Measurements from ENCODE around the gene PARD3B.

GRCh38 chr2:205280596-205281236 is 735.4 kb downstream of the PARD3B start:
- TF ChIP-seq JUND (IDR thresholded peaks at IDR 0.05; ENCODE audit: low read depth, low read length) (no peak), TBL1XR1 (IDR thresholded peaks at IDR 0.05; ENCODE audit: low read depth, low read length) (no peak), IKZF1 (conservative IDR thresholded peaks at IDR 0.05) (no peak), SMC3 (IDR thresholded peaks at IDR 0.05; ENCODE audit: borderline replicate concordance, low read length) (no peak), POLR2AphosphoS5 (IDR thresholded peaks at IDR 0.05; ENCODE audit: low read length) (no peak), POLR2A (IDR thresholded peaks at IDR 0.05; ENCODE audit: low read depth, low read length) (no peak)
